Measurements from ENCODE around the gene MRPL2. TPM values are rescaled to one million over a fixed set of nuclear protein-coding genes. Genes with fewer than 3 reads are reported as not detected.

MRPL2 gene
- total and polyA plus RNA-seq, 3 experiments from 2014 or later = 47.5 to 91.6 (median 89.6) TPM

Other genes starting within 250 kb of the MRPL2 start
- 100 to 1,000 TPM; 199 to 200 TPM for gene RPL7L1, start 179.8 kb downstream of the MRPL2 start, total RNA-seq
- 95.0 TPM for gene RPL7L1, start 179.8 kb downstream of the MRPL2 start, polyA plus RNA-seq
- not detected for gene PTCRA, start 143.4 kb downstream of the MRPL2 start, total RNA-seq
- not detected for gene PTCRA, start 143.4 kb downstream of the MRPL2 start, polyA plus RNA-seq
- 10 to 100 TPM; 53.1 to 55.8 TPM for gene CNPY3, start 130.0 kb downstream of the MRPL2 start, total RNA-seq
- gene CNPY3, start 130.0 kb downstream of the MRPL2 start, polyA plus RNA-seq = 122 TPM
- gene GNMT, start 98.7 kb downstream of the MRPL2 start, total RNA-seq = under 1 TPM; 0.39 to 0.51 TPM
- gene GNMT, start 98.7 kb downstream of the MRPL2 start, polyA plus RNA-seq = not detected
- gene PEX6, start 80.3 kb downstream of the MRPL2 start, total RNA-seq = 10 to 100 TPM; 19.2 to 20.6 TPM
- 14.6 TPM for gene PEX6, start 80.3 kb downstream of the MRPL2 start, polyA plus RNA-seq
- 10 to 100 TPM; 52.2 to 52.4 TPM for gene PPP2R5D, start 74.9 kb downstream of the MRPL2 start, total RNA-seq
- gene PPP2R5D, start 74.9 kb downstream of the MRPL2 start, polyA plus RNA-seq = 32.5 TPM
- 100 to 1,000 TPM; 102 to 108 TPM for gene MEA1, start 45.5 kb downstream of the MRPL2 start, total RNA-seq
- gene MEA1, start 45.5 kb downstream of the MRPL2 start, polyA plus RNA-seq = 84.8 TPM
- 10 to 100 TPM; 73.5 to 74.1 TPM for gene KLHDC3, start 45.2 kb downstream of the MRPL2 start, total RNA-seq
- 90.7 TPM for gene KLHDC3, start 45.2 kb downstream of the MRPL2 start, polyA plus RNA-seq
- gene RRP36, start 37.8 kb downstream of the MRPL2 start, total RNA-seq = 100 to 1,000 TPM; 114 to 120 TPM
- 86.2 TPM for gene RRP36, start 37.8 kb downstream of the MRPL2 start, polyA plus RNA-seq
- gene CUL7, start 5.6 kb downstream of the MRPL2 start, total RNA-seq = 10 to 100 TPM; 11.7 to 12.1 TPM
- gene CUL7, start 5.6 kb downstream of the MRPL2 start, polyA plus RNA-seq = 2.1 TPM
- gene KLC4, start 197 bp upstream of the MRPL2 start, total RNA-seq = 10 to 100 TPM; 11.1 to 12.3 TPM
- 11.6 TPM for gene KLC4, start 197 bp upstream of the MRPL2 start, polyA plus RNA-seq
- 1 to 10 TPM; 1.6 TPM for gene PTK7, start 16.9 kb upstream of the MRPL2 start, total RNA-seq
- 1.9 TPM for gene PTK7, start 16.9 kb upstream of the MRPL2 start, polyA plus RNA-seq
- gene SRF, start 111.8 kb upstream of the MRPL2 start, total RNA-seq = 10 to 100 TPM; 55.1 to 57.4 TPM
- 8.0 TPM for gene SRF, start 111.8 kb upstream of the MRPL2 start, polyA plus RNA-seq
- gene CUL9, start 122.8 kb upstream of the MRPL2 start, total RNA-seq = 10 to 100 TPM; 35.3 to 38.3 TPM
- gene CUL9, start 122.8 kb upstream of the MRPL2 start, polyA plus RNA-seq = 9.0 TPM
- 10 to 100 TPM; 68.2 to 68.3 TPM for gene DNPH1, start 170.0 kb upstream of the MRPL2 start, total RNA-seq
- gene DNPH1, start 170.0 kb upstream of the MRPL2 start, polyA plus RNA-seq = 80.0 TPM
- 1 to 10 TPM; 1.1 to 1.2 TPM for gene TTBK1, start 184.0 kb upstream of the MRPL2 start, total RNA-seq
- gene TTBK1, start 184.0 kb upstream of the MRPL2 start, polyA plus RNA-seq = not detected
- gene SLC22A7, start 238.8 kb upstream of the MRPL2 start, total RNA-seq = not detected
- gene SLC22A7, start 238.8 kb upstream of the MRPL2 start, polyA plus RNA-seq = not detected
- gene CRIP3, start 249.4 kb upstream of the MRPL2 start, total RNA-seq = under 1 TPM in 1 of 2 experiments, not detected in 1; 0.63 TPM
- not detected for gene CRIP3, start 249.4 kb upstream of the MRPL2 start, polyA plus RNA-seq

Data from CD8-positive, alpha-beta memory T cell (primary cell).